ENCODE measurements around the gene MAN1A1.

GRCh38 chr6:119218548-119218947 is 131.0 kb downstream of the MAN1A1 start:
- TF ChIP-seq CTCF (optimal IDR thresholded peaks at IDR 0.05 in 1 of 3, IDR thresholded peaks at IDR 0.05 in 1 of 3, conservative IDR thresholded peaks at IDR 0.05 in 1 of 3; ENCODE audit: extremely low read depth in 1 of 3, insufficient read depth in 2 of 3, low read length in 3 of 3) (no peak), EZH2 (IDR thresholded peaks at IDR 0.05; ENCODE audit: low read length) (no peak)

Measured in keratinocyte (primary cell).